ENCODE measurements around the gene TIMP3. TPM values are rescaled to one million over a fixed set of nuclear protein-coding genes. Genes with fewer than 3 reads are reported as not detected.

TIMP3 gene
- total and polyA plus RNA-seq, 2 donors (not counting 3 experiments of a cell fraction or from before 2014, with no cell fraction given) = 0.22 to 2.0 TPM

DNA sequence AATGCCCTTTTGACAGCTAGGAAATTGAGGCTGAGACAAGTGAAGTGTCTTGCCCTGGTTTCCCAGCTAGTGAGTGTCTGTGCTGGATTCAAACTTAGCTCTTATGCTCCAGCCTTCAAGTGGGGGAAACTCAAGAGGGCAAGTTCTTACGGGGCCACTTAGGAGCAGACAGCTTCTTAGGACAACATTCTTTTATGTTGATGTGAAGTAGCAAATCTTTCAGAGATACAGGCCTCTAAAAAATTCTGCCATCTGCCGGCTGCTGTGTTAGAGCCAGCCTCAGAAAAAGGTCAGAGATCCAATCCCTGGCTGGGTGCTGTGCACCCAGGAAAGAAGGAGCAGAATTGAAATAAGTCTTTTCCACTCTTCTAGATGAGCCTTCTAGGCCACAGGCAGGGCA lies 26.6 kb downstream of the TIMP3 start:
- POLR2A ChIA-PET = no interaction called here
- H2AFZ ChIP-seq (ENCODE audit: low read depth, low read length) = no peak overlapping the region
- intact Hi-C loops (cut with micrococcal nuclease) = no loop called here
- CTCF ChIA-PET = no interaction called here
- peaks cover 4% of the 10 kb centered on the region for H3K4me1 ChIP-seq (ENCODE audit: control insufficient read depth, extremely low read depth, insufficient read depth, low read length)
- FAIRE-seq = no peak
- H4K20me1 ChIP-seq (replicated peaks; ENCODE audit: control insufficient read depth, extremely low read depth, insufficient read depth, low read length) = no peaks in the 10 kb centered on the region
- no peak for TF ChIP-seq EZH2 (IDR thresholded peaks at IDR 0.05; ENCODE audit: borderline replicate concordance, low read depth, low read length, severe bottlenecking)
- no peak for DNase-seq (ENCODE audit: low read depth, low spot score)
- H3K4me3 ChIP-seq (replicated peaks in 1 of 3; ENCODE audit: insufficient read depth in 1 of 3, low read depth in 1 of 3, low read length in 3 of 3) = no peak overlapping the region
- no TSS peak for BruUV-seq (replicated peaks)
- no peak overlapping the region for H3K9ac ChIP-seq (replicated peaks; ENCODE audit: extremely low read depth, insufficient read depth, low read length)
- dilution Hi-C loops (cut with MboI; ENCODE audit: extremely low pct_ligation_motif_present, low sequenced_read_pairs) = no loop called here
- H3K79me2 ChIP-seq (ENCODE audit: control insufficient read depth, insufficient read depth, low read length) = no peaks in the 10 kb centered on the region
- H3K9me1 ChIP-seq (replicated peaks; ENCODE audit: control insufficient read depth, extremely low read depth, insufficient read depth, low read length) = no peaks in the 10 kb centered on the region
- H3K27me3 ChIP-seq (ENCODE audit: control insufficient read depth in 2 of 2, insufficient read depth in 2 of 2, low read length in 2 of 2) = no peaks in the 10 kb centered on the region
- H3K4me2 ChIP-seq (ENCODE audit: insufficient read depth, low read length) = no peak overlapping the region
- H3K36me3 ChIP-seq (ENCODE audit: control insufficient read depth in 2 of 2, extremely low read depth in 1 of 2, insufficient read depth in 2 of 2, low read length in 2 of 2) = no peaks in the 10 kb centered on the region
- no peak overlapping the region for H3K27ac ChIP-seq (ENCODE audit: insufficient read depth, low read depth, low read length)
- no peaks in the 10 kb centered on the region for H3K9me3 ChIP-seq (replicated peaks; ENCODE audit: control insufficient read depth, insufficient read depth, low read length)

- FAIRE-seq = no peak
- H3K4me1 ChIP-seq (ENCODE audit: control insufficient read depth, extremely low read depth, insufficient read depth, low read length) = peaks cover 4% of the 10 kb centered on the region
- no peaks in the 10 kb centered on the region for H3K27me3 ChIP-seq (ENCODE audit: control insufficient read depth in 2 of 2, insufficient read depth in 2 of 2, low read length in 2 of 2)
- no peaks in the 10 kb centered on the region for H3K9me3 ChIP-seq (replicated peaks; ENCODE audit: control insufficient read depth, insufficient read depth, low read length)
- no peak overlapping the region for H3K4me3 ChIP-seq (replicated peaks in 1 of 3; ENCODE audit: insufficient read depth in 1 of 3, low read depth in 1 of 3, low read length in 3 of 3)
- no peaks in the 10 kb centered on the region for H3K36me3 ChIP-seq (ENCODE audit: control insufficient read depth in 2 of 2, extremely low read depth in 1 of 2, insufficient read depth in 2 of 2, low read length in 2 of 2)
- H3K4me2 ChIP-seq (ENCODE audit: insufficient read depth, low read length) = no peak overlapping the region
- H3K27ac ChIP-seq (ENCODE audit: insufficient read depth, low read depth, low read length) = no peak overlapping the region
- no peak for DNase-seq (ENCODE audit: low read depth, low spot score)
- TF ChIP-seq POLR2AphosphoS5 (IDR thresholded peaks at IDR 0.05; ENCODE audit: insufficient read depth, low read depth, low read length) = no peak
- no peak for TF ChIP-seq JUN (IDR thresholded peaks at IDR 0.05; ENCODE audit: borderline replicate concordance, insufficient read depth, insufficient read length, low read depth)
- TF ChIP-seq, protein P1, sequence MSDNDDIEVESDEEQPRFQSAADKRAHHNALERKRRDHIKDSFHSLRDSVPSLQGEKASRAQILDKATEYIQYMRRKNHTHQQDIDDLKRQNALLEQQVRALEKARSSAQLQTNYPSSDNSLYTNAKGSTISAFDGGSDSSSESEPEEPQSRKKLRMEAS (IDR thresholded peaks at IDR 0.05; ENCODE audit: insufficient read depth, insufficient read length) = no peak
- no peak for TF ChIP-seq GATA2 (IDR thresholded peaks at IDR 0.05; ENCODE audit: insufficient read depth, insufficient read length, low read depth, low read length)
- no peak for TF ChIP-seq CTCF (IDR thresholded peaks at IDR 0.05; ENCODE audit: extremely low read depth in 1 of 2, insufficient read depth in 1 of 2, low read depth in 1 of 2, low read length in 2 of 2)
- TF ChIP-seq MYC (IDR thresholded peaks at IDR 0.05; ENCODE audit: low read depth, low read length) = no peak
- TF ChIP-seq EZH2 (IDR thresholded peaks at IDR 0.05; ENCODE audit: borderline replicate concordance, low read depth, low read length, severe bottlenecking) = no peak
- TF ChIP-seq FOS (IDR thresholded peaks at IDR 0.05; ENCODE audit: borderline replicate concordance, insufficient read depth, low read length) = no peak
- no peak for TF ChIP-seq POLR2A (IDR thresholded peaks at IDR 0.05; ENCODE audit: low read depth, low read length)
- ChIA-PET POLR2A (no interaction called here), CTCF (no interaction called here)
- dilution Hi-C loops (cut with MboI; ENCODE audit: extremely low pct_ligation_motif_present, low sequenced_read_pairs) = no loop called here
- no peak overlapping the region for H3K9ac ChIP-seq (replicated peaks; ENCODE audit: extremely low read depth, insufficient read depth, low read length)
- no peak overlapping the region for H2AFZ ChIP-seq (ENCODE audit: low read depth, low read length)
- intact Hi-C loops (cut with micrococcal nuclease) = no loop called here
- H3K79me2 ChIP-seq (ENCODE audit: control insufficient read depth, insufficient read depth, low read length) = no peaks in the 10 kb centered on the region
- H3K9me1 ChIP-seq (replicated peaks; ENCODE audit: control insufficient read depth, extremely low read depth, insufficient read depth, low read length) = no peaks in the 10 kb centered on the region
- no peaks in the 10 kb centered on the region for H4K20me1 ChIP-seq (replicated peaks; ENCODE audit: control insufficient read depth, extremely low read depth, insufficient read depth, low read length)
- BruUV-seq (replicated peaks) = no TSS peak
Observed at GRCh38 chr22:32828561-32828960, 27.1 kb downstream of the TIMP3 start.
